Erythroblast (primary cell): ENCODE measurements around the gene HFM1.

ENCODE experiments used
- GATA1 ChIP-seq: IDR thresholded peaks from 2 replicates; pipeline ENCODE4 v1.6.1; 2011; ENCODE audit warnings: low read depth, mild to moderate bottlenecking, control low read depth, low read length, moderate library complexity
- POLR2A ChIP-seq: IDR thresholded peaks from 2 replicates; pipeline ENCODE4 v1.6.1; 2011; ENCODE audit warnings: mild to moderate bottlenecking, low read length

DNA sequence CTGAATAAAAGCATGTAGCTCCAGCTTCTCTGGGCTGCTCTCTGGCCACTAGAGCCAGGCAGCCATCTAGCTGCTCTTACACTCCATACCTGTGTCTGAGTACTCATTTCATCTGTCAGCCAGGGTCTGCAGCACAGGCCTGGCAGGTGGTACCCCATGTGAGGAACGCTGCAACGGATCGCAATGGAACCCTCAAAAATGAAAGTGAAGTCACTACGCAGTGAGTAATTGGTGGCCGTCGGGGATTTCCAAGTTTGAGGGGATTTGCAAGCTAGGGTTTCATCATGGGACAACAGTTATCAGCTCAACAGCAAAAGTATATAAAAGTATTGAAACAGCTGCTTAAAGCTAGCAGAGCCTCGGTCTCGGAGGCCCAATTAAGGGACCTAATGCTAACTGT lies 186.7 kb downstream of the HFM1 start:
- TF ChIP-seq POLR2A (no peak), GATA1 (no peak)
